CD14-positive monocyte (primary cell): ENCODE measurements around the gene FCHO1. TPM values are rescaled to one million over a fixed set of nuclear protein-coding genes. Genes with fewer than 3 reads are reported as not detected.

Source experiments
- DNase-seq, 3 donors: peaks; one replicate each; pipeline ENCODE4 v3.0.0-alpha.2; 2011 to 2022
- H2AFZ ChIP-seq: 2 replicates; pipeline ENCODE4 v1.6.0; 2012; ENCODE audit warnings: mild to moderate bottlenecking, low read depth, low read length, inconsistent platforms; ENCODE audit not compliant: insufficient read depth, poor library complexity, severe bottlenecking
- H3K27ac ChIP-seq, 2 donors: 1 replicate in 1 of 2; 2 replicates in 1 of 2; pipeline ENCODE4 v1.5.1; 2012 to 2013; ENCODE audit warnings: low read length in 2 of 2, control low read depth in 1 of 2, inconsistent platforms in 1 of 2, low read depth in 1 of 2, mild to moderate bottlenecking in 1 of 2
- H3K27me3 ChIP-seq, 2 donors: one replicate each; pipeline versions ENCODE4 v1.6.0 to v1.6.1; 2011 to 2013; ENCODE audit warnings: low read length in 2 of 2; ENCODE audit not compliant: control insufficient read depth in 2 of 2, insufficient read depth in 2 of 2
- H3K36me3 ChIP-seq, 2 donors: replicated peaks in 1 of 2; 1 replicate in 1 of 2; 2 replicates in 1 of 2; pipeline versions ENCODE4 v1.5.1 to v1.6.1; 2012 to 2013; ENCODE audit warnings: low read length in 2 of 2, control low read depth in 1 of 2, inconsistent platforms in 1 of 2, mild to moderate bottlenecking in 1 of 2; ENCODE audit not compliant: insufficient read depth in 2 of 2, control insufficient read depth in 1 of 2
- H3K4me1 ChIP-seq, 2 donors: 1 replicate in 1 of 2; 2 replicates in 1 of 2; pipeline versions ENCODE4 v1.5.1 to v1.6.1; 2012 to 2013; ENCODE audit warnings: low read length in 2 of 2, control low read depth in 1 of 2, inconsistent platforms in 1 of 2, mild to moderate bottlenecking in 1 of 2, moderate library complexity in 1 of 2; ENCODE audit not compliant: insufficient read depth in 2 of 2, control insufficient read depth in 1 of 2
- H3K4me2 ChIP-seq: replicated peaks from 2 replicates; pipeline ENCODE3; 2012; ENCODE audit warnings: low read length, moderate library complexity, mild to moderate bottlenecking; ENCODE audit not compliant: poor library complexity, severe bottlenecking; ENCODE audit errors: extremely low read depth
- H3K4me3 ChIP-seq, 3 experiments: fragments of 200-600 bp in 1 of 3; sonication (generic) in 1 of 3; replicated peaks in 1 of 3; 1 replicate in 2 of 3; 2 replicates in 1 of 3; pipeline ENCODE4 v1.5.1; 2011 to 2013; ENCODE audit warnings: low read length in 3 of 3, mild to moderate bottlenecking in 3 of 3, control low read depth in 2 of 3, low read depth in 2 of 3, inconsistent platforms in 1 of 3, moderate library complexity in 1 of 3
- H3K79me2 ChIP-seq: 2 replicates; pipeline ENCODE4 v1.6.0; 2012; ENCODE audit warnings: mild to moderate bottlenecking, control low read depth, inconsistent platforms, low read length, moderate library complexity; ENCODE audit not compliant: insufficient read depth
- H3K9ac ChIP-seq: 2 replicates; pipeline ENCODE4 v1.6.0; 2017; ENCODE audit warnings: low read length, mild to moderate bottlenecking; ENCODE audit not compliant: insufficient read depth, poor library complexity, severe bottlenecking
- H3K9me3 ChIP-seq, 2 donors: replicated peaks in 1 of 2; 1 replicate in 1 of 2; 2 replicates in 1 of 2; pipeline versions ENCODE4 v1.5.1 to v1.6.1; 2012 to 2013; ENCODE audit warnings: low read length in 2 of 2, control low read depth in 1 of 2; ENCODE audit not compliant: control insufficient read depth in 1 of 2, insufficient read depth in 1 of 2
- H4K20me1 ChIP-seq: 2 replicates; pipeline ENCODE4 v1.6.0; 2012; ENCODE audit warnings: mild to moderate bottlenecking, low read length, control low read depth, moderate library complexity; ENCODE audit not compliant: insufficient read depth
- H3K27ac Mint-ChIP-seq, 7 donors: one replicate each; pipeline ENCODE4 v1.8.0; 2020; ENCODE audit warnings: mild to moderate bottlenecking in 7 of 7, mixed read lengths in 7 of 7, moderate library complexity in 6 of 7, inconsistent platforms in 2 of 7
- H3K27me3 Mint-ChIP-seq, 3 donors: one replicate each; pipeline ENCODE4 v1.8.0; 2021 to 2022; ENCODE audit warnings: low read depth in 3 of 3, mild to moderate bottlenecking in 3 of 3, mixed read lengths in 3 of 3, moderate library complexity in 3 of 3, inconsistent platforms in 1 of 3
- H3K36me3 Mint-ChIP-seq, 2 donors: one replicate each; pipeline ENCODE4 v1.8.0; 2020; ENCODE audit warnings: mixed read lengths in 2 of 2, inconsistent platforms in 1 of 2, mild to moderate bottlenecking in 1 of 2
- H3K4me1 Mint-ChIP-seq: one replicate; pipeline ENCODE4 v1.8.0; 2020; ENCODE audit warnings: mild to moderate bottlenecking, mixed read lengths
- H3K4me3 Mint-ChIP-seq, 2 donors: one replicate each; pipeline ENCODE4 v1.8.0; 2020; ENCODE audit warnings: mild to moderate bottlenecking in 2 of 2, mixed read lengths in 2 of 2, moderate library complexity in 1 of 2
- H3K9me3 Mint-ChIP-seq, 7 donors: one replicate each; pipeline ENCODE4 v1.8.0; 2020 to 2022; ENCODE audit warnings: mixed read lengths in 7 of 7, mild to moderate bottlenecking in 6 of 7, moderate library complexity in 6 of 7, inconsistent platforms in 2 of 7
- WGBS: methylation state at CpG from one replicate; pipeline ENCODE4 v1.1.5; 2013; ENCODE audit warnings: missing lambda C conversion rate; ENCODE audit not compliant: insufficient coverage; 5-methylcytosine and 5-hydroxymethylcytosine counted together
- intact Hi-C, 2 donors: fragments of 100-400 bp; cut with micrococcal nuclease; formaldehyde crosslinking; loops; one replicate each; pipeline versions ENCODE4 v1.15.0 to v1.15.1; 2023
- polyA plus RNA-seq, 3 donors: library from polyadenylated mRNA; depleted of rRNA in 1 of 3; unstranded in 2 of 3; stranded (reverse) in 1 of 3; fragments of 300-500 nt in 2 of 3; fragments of >200 nt in 1 of 3; fragmentation: Illumina TruSeq in 2 of 3; gene quantifications; 1 replicate in 2 of 3; 2 replicates in 1 of 3; pipeline ENCODE4 v1.2.3, GENCODE V29; 2012 to 2021
- TF ChIP-seq, protein P1 (sequence below): fragments of 200-600 bp; IDR thresholded peaks from one replicate; pipeline ENCODE4 v1.8.0; 2022; ENCODE audit warnings: antibody characterized with exemption, mild to moderate bottlenecking

FCHO1 gene
- polyA plus RNA-seq, 3 donors, result 11.4 to 32.0 (median 13.4) TPM

DNA sequence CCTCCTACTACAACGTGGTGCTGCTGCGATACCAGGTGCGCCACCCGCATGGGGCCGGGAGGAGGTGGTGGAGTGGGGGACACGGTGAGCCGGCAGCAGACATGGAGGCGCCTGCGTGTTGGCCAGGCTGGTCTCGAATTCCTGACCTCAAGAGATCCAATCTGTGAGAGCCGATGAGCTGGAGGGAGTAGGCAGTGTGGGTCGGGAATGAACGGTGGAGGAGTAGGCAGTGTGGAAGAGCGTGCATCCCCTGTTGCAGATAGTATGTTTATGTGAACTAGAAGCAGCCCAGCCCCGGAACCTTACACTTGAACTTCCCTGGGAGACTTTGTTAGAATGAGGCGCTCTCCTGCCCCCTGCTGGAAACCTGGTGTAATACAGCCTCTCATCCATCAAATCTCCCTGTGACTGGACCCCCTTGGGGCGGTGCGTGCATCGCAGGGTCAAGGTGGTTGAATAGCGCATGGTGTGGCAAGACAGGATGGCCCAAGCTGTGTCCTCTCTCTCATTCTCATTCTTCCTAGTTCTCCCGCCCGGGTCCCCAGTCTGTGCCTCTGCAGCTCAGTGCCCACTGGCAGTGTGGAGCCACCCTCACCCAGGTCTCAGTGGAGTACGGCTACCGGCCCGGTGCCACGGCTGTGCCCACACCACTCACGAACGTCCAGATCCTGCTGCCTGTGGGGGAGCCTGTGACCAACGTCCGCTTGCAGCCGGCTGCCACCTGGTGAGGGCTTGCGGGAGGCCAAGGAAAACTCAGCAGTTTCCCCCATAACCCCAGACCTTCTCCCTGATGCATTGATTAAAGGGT is 33.1 kb downstream of the FCHO1 start:
- H4K20me1 ChIP-seq, result peaks cover 29% of the 10 kb centered on the region
- peaks cover 4 to 6% of the 10 kb centered on the region in 2 donors for H3K4me1 ChIP-seq
- Mint-ChIP-seq H3K4me3 (no peak overlapping the region), H3K4me1 (peaks cover 6% of the 10 kb centered on the region), H3K36me3 (peaks cover 63 to 82% of the 10 kb centered on the region in 2 donors), H3K9me3 (peaks cover 2 to 8% (median 4%) of the 10 kb centered on the region in 7 donors), H3K27me3 (peaks cover 0 to 4% (median 2%) of the 10 kb centered on the region in 3 donors), H3K27ac (peak overlapping the region in 3 of 7 donors; percentile 8 to 62 (median 46))
- TF ChIP-seq, protein P1, sequence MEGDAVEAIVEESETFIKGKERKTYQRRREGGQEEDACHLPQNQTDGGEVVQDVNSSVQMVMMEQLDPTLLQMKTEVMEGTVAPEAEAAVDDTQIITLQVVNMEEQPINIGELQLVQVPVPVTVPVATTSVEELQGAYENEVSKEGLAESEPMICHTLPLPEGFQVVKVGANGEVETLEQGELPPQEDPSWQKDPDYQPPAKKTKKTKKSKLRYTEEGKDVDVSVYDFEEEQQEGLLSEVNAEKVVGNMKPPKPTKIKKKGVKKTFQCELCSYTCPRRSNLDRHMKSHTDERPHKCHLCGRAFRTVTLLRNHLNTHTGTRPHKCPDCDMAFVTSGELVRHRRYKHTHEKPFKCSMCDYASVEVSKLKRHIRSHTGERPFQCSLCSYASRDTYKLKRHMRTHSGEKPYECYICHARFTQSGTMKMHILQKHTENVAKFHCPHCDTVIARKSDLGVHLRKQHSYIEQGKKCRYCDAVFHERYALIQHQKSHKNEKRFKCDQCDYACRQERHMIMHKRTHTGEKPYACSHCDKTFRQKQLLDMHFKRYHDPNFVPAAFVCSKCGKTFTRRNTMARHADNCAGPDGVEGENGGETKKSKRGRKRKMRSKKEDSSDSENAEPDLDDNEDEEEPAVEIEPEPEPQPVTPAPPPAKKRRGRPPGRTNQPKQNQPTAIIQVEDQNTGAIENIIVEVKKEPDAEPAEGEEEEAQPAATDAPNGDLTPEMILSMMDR, result peak; percentile 92
- intact Hi-C loops, result no loop called here
- H3K4me3 ChIP-seq, result no peak overlapping the region
- no peak overlapping the region for H2AFZ ChIP-seq
- no peak overlapping the region for H3K27ac ChIP-seq
- H3K36me3 ChIP-seq, result peaks cover 61 to 83% of the 10 kb centered on the region in 2 donors
- no peak overlapping the region for H3K9ac ChIP-seq
- H3K27me3 ChIP-seq, result no peaks in the 10 kb centered on the region
- H3K9me3 ChIP-seq, result no peaks in the 10 kb centered on the region
- peak; percentile 35 to 56 (median 52) for DNase-seq
- no peak overlapping the region for H3K4me2 ChIP-seq
- WGBS, result 86% methylated on average over 23 of the region's 32 CpGs
- H3K79me2 ChIP-seq, result no peaks in the 10 kb centered on the region

DNA sequence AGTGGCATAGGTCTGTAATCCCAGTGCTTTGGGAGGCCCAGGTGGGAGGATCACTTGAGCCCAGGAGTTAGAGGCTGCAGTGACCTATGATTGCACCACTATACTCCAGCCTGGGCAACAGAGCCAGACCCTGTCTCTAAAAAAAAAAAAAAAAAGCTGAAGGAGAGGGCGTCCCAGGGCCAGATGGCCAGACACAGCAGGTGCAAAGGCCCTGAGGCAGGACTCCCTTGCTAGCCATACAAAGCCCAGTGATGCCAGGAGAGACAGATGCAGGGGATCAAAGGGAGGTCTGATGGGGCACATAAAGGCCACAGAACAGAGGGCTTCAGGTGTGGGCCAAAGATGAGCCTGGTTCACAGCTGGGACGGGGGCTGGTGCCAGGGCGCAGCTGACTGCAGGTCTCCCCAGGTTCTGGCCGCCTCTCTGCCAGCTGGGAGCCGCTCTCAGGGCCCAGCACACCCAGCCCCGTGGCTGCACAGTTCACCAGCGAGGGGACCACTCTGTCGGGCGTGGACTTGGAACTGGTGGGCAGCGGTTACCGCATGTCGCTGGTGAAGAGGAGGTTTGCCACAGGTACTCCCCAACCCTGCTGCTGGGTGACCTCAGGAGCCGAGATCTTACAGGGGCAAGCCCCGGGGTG is 36.1 kb downstream of the FCHO1 start:
- no peak for DNase-seq
- Histone ChIP-seq H3K4me3 (no peak overlapping the region), H2AFZ (no peak overlapping the region), H3K27me3 (peaks cover 0 to 6% of the 10 kb centered on the region in 2 donors), H3K79me2 (no peaks in the 10 kb centered on the region), H3K4me2 (no peak overlapping the region), H3K9me3 (no peaks in the 10 kb centered on the region), H3K27ac (no peak overlapping the region), H3K9ac (no peak overlapping the region), H3K36me3 (peaks cover 47 to 69% of the 10 kb centered on the region in 2 donors), H4K20me1 (peaks cover 11% of the 10 kb centered on the region), H3K4me1 (no peaks in the 10 kb centered on the region)
- Mint-ChIP-seq H3K27ac (peak overlapping the region in 1 of 7 donors; percentile 79), H3K36me3 (peaks cover 53 to 70% of the 10 kb centered on the region in 2 donors), H3K9me3 (peaks cover 2 to 6% (median 3%) of the 10 kb centered on the region in 7 donors), H3K4me3 (no peak overlapping the region), H3K27me3 (peaks cover 13 to 26% (median 22%) of the 10 kb centered on the region in 3 donors), H3K4me1 (peaks cover 10% of the 10 kb centered on the region)
- 98% methylated on average over 12 of the region's 14 CpGs for WGBS
- intact Hi-C loops, result no loop called here
- TF ChIP-seq, protein P1, result no peak
